Activated naive CD4-positive, alpha-beta T cell treated with anti-CD3 and anti-CD28 coated beads, Interleukin-2, amount 50 U/mL, for 72 hours (primary cell): ENCODE results near the gene KRT37. TPM values are rescaled to one million over a fixed set of nuclear protein-coding genes. Genes with fewer than 3 reads are reported as not detected.

Source experiments
- ATAC-seq, 2 donors: fragments of 150-1000 bp; cut with Tn5 transposase; 2 replicates each; pipeline ENCODE4 v1.10.0; 2021; ENCODE audit warnings: mild to moderate bottlenecking in 2 of 2, moderate library complexity in 2 of 2
- DNase-seq, 2 donors: peaks; one replicate each; pipeline ENCODE4 v3.0.0; 2021 to 2022; ENCODE audit warnings: low spot score in 2 of 2
- H3K27ac Mint-ChIP-seq, 2 donors: one replicate each; pipeline ENCODE4 v1.8.0; 2022; ENCODE audit warnings: mild to moderate bottlenecking in 2 of 2, mixed read lengths in 2 of 2
- H3K36me3 Mint-ChIP-seq, 2 donors: one replicate each; pipeline ENCODE4 v1.8.0; 2022; ENCODE audit warnings: mixed read lengths in 2 of 2
- H3K9me3 Mint-ChIP-seq, 2 donors: one replicate each; pipeline ENCODE4 v1.8.0; 2022; ENCODE audit warnings: mixed read lengths in 2 of 2
- total RNA-seq, 2 donors: library from RNA; stranded (reverse); gene quantifications; one replicate each; pipeline ENCODE4 v1.2.3, GENCODE V29; 2022

Gene KRT37
- total RNA-seq, 2 donors from 2014 or later, result not detected

GRCh38 chr17:41418116-41418860 is 6.1 kb downstream of the KRT37 start:
- ATAC-seq (no peak), DNase-seq (no peak)
- Mint-ChIP-seq H3K27ac (no peak overlapping the region), H3K36me3 (no peaks in the 10 kb centered on the region), H3K9me3 (no peaks in the 10 kb centered on the region)

- peak overlapping the region in 1 of 2 donors; percentile 27 for H3K27ac Mint-ChIP-seq
- DNase-seq (no peak), ATAC-seq (peak in 1 of 2 donors; percentile 43)
- no peaks in the 10 kb centered on the region for H3K36me3 Mint-ChIP-seq
- H3K9me3 Mint-ChIP-seq, result no peaks in the 10 kb centered on the region
These were observed 6.8 kb downstream of the KRT37 start for GRCh38 chr17:41417576-41418015.

DNA sequence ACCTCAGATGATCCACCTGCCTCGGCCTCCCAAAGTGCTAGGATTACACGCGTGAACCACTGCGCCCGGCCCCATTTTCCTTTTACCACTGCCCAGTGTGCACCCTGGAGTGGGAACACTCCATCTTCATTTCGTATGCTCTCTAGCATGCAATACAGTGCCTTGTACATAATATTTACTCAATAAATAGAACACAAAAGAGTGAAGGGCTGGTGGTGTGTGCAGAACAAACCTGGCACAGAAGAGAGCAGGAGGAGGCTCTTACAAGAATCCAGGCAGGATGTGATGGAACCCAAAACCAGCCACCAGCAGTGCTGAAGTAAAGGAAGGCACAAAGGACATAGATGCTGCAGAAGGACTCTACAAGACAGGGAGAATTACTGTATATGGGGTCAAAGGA is 7.3 kb downstream of the KRT37 start:
- peak overlapping the region in 1 of 2 donors; percentile 27 for H3K27ac Mint-ChIP-seq
- H3K36me3 Mint-ChIP-seq, result no peaks in the 10 kb centered on the region
- no peaks in the 10 kb centered on the region for H3K9me3 Mint-ChIP-seq
- DNase-seq (no peak), ATAC-seq (no peak)

DNA sequence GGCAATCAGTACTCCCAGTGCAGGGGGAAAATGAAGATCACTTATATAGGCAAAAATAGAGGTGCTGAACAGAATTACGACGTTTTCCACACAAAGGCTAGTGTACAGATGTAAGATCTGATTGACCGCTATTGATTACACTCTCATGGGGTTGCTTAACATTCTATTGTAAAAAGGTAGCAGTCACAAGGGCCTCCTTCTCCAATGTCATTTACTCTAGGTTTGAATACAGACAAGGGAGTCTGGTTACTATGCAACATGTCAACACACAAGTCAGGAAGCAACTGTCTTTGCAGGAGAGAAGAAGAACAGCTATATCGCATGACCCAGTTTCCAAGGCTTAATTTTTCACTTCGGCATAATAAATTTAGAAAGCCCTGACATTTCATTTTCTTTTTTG is 7.9 kb downstream of the KRT37 start:
- no peak for DNase-seq
- Mint-ChIP-seq H3K27ac (no peak overlapping the region), H3K9me3 (no peaks in the 10 kb centered on the region), H3K36me3 (no peaks in the 10 kb centered on the region)
- no peak for ATAC-seq

DNA sequence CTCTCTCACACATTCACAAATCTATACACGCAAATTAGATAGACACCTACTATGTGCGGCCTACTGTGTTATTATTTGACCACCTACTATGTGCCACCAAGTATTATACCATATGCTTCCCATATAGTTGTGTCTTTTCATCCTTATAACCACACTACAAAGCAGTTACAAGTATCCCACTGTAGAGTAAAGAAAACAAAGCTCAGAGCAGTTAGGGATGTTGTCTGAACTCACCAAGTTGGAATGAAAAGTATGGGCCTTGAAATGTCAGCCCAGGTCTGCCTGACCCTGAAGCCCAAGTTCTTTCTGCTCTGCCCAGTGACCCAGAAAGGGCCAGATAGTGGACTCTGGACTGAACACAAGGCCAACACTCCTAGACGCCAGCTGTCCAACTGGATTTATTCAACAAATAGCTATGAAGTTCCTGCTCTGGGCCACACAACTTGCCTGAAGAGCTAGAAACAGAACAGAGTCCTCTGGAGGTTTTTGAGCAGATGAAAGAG is 8.5 kb downstream of the KRT37 start:
- DNase-seq (no peak), ATAC-seq (no peak)
- no peak overlapping the region for H3K27ac Mint-ChIP-seq
- H3K9me3 Mint-ChIP-seq, result no peaks in the 10 kb centered on the region
- H3K36me3 Mint-ChIP-seq, result no peaks in the 10 kb centered on the region

DNA sequence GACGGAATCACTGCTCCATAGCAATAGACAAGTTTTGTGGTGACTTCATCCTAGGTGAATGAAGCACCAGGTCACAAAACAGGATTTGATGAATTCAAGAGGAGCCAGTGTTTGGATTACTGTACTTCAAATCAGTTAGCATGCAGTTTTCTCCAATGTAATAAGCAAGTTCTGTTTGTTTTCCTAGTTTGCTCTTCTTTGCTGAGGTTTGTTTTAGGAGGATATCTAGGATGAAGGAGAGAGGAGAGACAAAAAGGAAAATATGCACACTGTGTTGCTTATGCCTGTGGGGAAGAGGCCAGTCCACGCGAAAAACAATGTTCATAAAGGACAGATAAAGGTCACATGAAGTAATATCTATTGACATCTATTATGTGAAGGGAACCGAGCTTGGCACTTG is 9.0 kb downstream of the KRT37 start:
- no peaks in the 10 kb centered on the region for H3K36me3 Mint-ChIP-seq
- no peak overlapping the region for H3K27ac Mint-ChIP-seq
- no peak for ATAC-seq
- no peak for DNase-seq
- no peaks in the 10 kb centered on the region for H3K9me3 Mint-ChIP-seq

DNA sequence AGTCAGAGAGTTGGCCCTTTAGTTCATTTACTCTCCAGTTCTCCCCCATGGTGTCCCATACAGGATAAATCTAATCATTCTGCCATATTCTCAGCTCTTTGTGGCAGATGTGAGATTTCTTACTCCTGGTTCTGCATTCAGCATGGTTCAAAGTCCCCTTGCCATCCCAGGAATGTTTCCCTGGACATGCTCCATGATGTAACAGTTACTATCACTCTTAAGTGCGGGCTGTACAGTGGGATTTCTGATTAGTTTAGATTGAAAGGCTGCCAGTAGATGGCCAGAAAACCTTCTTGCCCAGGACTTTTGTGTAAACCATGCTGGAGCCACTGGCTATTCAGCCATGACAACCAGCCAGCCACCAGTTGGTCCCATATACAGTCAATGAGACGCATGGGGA is 10.4 kb downstream of the KRT37 start:
- DNase-seq (no peak), ATAC-seq (no peak)
- Mint-ChIP-seq H3K27ac (no peak overlapping the region), H3K36me3 (no peaks in the 10 kb centered on the region), H3K9me3 (no peaks in the 10 kb centered on the region)

DNA sequence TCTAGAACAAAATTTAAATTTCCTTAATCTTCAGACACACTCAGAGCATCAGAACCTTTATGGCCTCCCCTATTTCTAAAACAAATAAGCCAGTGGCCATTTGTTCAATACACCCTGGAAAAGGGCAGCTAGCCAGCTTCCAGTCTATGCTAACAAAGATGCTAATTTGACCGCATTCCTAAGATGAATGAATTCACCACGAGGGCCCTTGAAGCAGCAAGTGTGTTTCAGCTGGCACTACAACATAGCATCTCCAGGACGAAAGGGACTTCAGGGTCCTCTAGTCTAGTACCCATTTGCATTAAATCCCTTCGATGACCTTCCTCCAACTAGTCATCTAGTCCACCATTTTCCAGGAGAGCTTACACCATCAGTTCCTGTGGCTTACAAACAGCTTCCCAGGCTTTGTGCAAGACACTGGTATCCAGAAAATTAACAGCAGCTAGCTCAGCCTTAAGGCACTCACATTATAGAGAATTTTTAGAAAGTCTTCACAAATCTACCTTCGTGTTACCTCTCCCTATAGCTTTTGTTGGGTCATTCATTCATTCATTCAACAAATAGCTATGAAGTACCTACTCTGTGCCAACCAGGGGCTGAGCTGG is 10.9 kb downstream of the KRT37 start:
- no peak for DNase-seq
- Mint-ChIP-seq H3K27ac (no peak overlapping the region), H3K9me3 (no peaks in the 10 kb centered on the region), H3K36me3 (no peaks in the 10 kb centered on the region)
- ATAC-seq, result no peak

- H3K27ac Mint-ChIP-seq, result no peak overlapping the region
- DNase-seq (no peak), ATAC-seq (no peak)
- no peaks in the 10 kb centered on the region for H3K9me3 Mint-ChIP-seq
- H3K36me3 Mint-ChIP-seq, result no peaks in the 10 kb centered on the region
These were observed 13.1 kb downstream of the KRT37 start for GRCh38 chr17:41411072-41411840.

GRCh38 chr17:41407226-41407625 is 17.2 kb downstream of the KRT37 start:
- Mint-ChIP-seq H3K36me3 (peaks cover 0 to 9% of the 10 kb centered on the region in 2 donors), H3K9me3 (peaks cover 0 to 4% of the 10 kb centered on the region in 2 donors), H3K27ac (no peak overlapping the region)
- DNase-seq (no peak), ATAC-seq (no peak)

DNA sequence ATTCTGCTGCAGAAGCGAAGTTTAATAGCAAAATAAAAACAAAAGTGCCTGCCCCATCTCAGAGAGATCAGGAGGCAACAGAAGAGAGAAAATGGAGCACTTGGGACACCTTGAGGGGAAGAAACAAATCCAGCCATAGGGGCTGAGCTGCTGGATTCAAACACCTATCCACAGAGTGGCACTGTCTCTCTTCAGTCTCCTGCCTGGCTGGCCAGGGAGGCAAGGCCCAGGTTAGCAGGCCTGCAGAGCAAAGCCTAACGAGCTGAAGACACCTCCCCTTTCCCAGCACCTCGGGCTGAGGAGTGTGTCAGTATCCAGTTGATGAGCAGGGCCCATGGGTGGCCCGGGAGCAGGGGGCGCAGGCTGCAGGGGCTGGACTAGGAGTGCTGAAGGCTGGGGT is 18.2 kb downstream of the KRT37 start:
- Mint-ChIP-seq H3K36me3 (peaks cover 0 to 11% of the 10 kb centered on the region in 2 donors), H3K9me3 (peaks cover 0 to 5% of the 10 kb centered on the region in 2 donors), H3K27ac (no peak overlapping the region)
- DNase-seq (no peak), ATAC-seq (no peak)

DNA sequence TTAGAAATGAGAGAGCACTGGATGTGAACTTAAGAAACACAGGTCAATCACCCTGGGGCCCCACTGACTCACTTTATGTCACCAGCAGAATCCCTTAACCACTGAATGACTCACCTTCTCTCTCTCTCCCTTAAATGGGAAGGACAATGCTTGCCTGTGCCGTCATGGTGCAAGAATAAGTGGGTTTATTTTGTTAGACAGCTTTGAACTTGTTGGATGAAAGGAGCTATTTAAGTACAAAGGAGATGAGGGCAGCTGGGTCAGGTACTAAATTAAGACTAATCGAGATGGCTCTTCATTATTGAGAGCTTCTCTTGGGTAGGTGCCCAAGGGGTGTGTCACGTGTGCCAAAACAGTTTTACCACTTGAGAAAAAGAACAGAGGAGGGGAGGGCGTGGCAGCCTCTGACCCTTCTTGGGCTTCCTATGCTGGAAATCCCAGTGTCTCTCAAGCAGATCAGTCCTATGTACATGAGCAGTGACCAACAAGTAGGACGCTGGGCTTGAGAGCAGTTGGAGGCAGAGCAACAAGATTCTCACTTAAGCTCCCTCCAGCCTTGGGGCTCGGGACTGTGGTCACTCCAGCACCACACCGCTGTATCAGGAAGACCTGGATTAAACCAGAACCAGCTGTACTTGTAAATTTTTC is 20.2 kb downstream of the KRT37 start:
- peak; percentile 90 to 92 for ATAC-seq
- DNase-seq, result peak in 1 of 2 donors; percentile 47
- Mint-ChIP-seq H3K27ac (peak overlapping the region; percentile 75 to 89), H3K36me3 (peaks cover 0 to 11% of the 10 kb centered on the region in 2 donors), H3K9me3 (peaks cover 0 to 5% of the 10 kb centered on the region in 2 donors)

- peaks cover 0 to 11% of the 10 kb centered on the region in 2 donors for H3K36me3 Mint-ChIP-seq
- DNase-seq (peak in 1 of 2 donors; percentile 15), ATAC-seq (peak in 1 of 2 donors; percentile 58)
- H3K27ac Mint-ChIP-seq, result peak overlapping the region; percentile 63 to 75
- H3K9me3 Mint-ChIP-seq, result peaks cover 0 to 5% of the 10 kb centered on the region in 2 donors
These were observed 20.9 kb downstream of the KRT37 start for GRCh38 chr17:41403404-41404023.

GRCh38 chr17:41402161-41402560 is 22.2 kb downstream of the KRT37 start:
- H3K27ac Mint-ChIP-seq, result peak overlapping the region; percentile 75 to 89
- DNase-seq (no peak), ATAC-seq (no peak)
- peaks cover 0 to 11% of the 10 kb centered on the region in 2 donors for H3K36me3 Mint-ChIP-seq
- peaks cover 0 to 5% of the 10 kb centered on the region in 2 donors for H3K9me3 Mint-ChIP-seq

DNA sequence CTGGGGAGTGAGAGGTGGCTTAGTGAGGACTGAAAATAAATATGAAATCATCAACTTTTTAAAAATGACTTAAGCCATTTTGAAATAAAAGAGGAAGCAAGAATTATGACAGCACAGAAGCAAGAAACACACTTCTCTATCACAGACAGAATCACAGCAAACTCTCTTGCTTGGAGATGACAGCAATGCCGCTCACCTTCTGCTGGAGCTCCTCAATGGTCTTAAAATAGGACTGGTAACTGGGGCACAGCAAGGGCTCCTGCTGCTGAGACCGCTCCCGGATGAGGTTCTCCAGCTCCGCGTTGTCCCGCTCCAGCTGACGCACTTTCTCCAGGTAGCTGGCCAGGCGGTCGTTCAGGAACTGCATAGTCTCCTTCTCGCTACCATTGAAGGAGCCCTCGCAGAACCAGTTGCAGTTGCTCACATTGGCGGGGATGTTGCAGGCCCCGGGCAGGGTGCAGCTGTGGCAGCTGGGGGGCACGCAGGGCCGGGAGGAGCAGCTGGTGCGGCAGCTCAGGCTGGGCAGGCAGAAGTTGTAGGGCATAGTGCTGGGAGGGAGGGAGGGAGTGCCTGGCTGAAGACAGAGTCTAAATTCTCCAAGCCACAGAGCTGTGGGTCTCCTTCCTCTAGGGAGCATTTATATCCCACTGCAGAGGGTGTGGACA is 27.3 kb downstream of the KRT37 start, which contains the start of gene KRT31:
Gene KRT31 (minus strand): TSS at position 613 of the 665 bp plus-strand sequence. CDS start 69 bp downstream, at position 544.
- H3K36me3 Mint-ChIP-seq, result peaks cover 0 to under 1% of the 10 kb centered on the region in 2 donors
- DNase-seq, result no peak
- no peak for ATAC-seq
- H3K9me3 Mint-ChIP-seq, result no peaks in the 10 kb centered on the region
- H3K27ac Mint-ChIP-seq, result no peak within 1 kb of the TSS

GRCh38 chr17:41396340-41396739 is 28.0 kb downstream of the KRT37 start:
- H3K36me3 Mint-ChIP-seq, result no peaks in the 10 kb centered on the region

More at GRCh38 chr17:41396340-41396739, 28.0 kb downstream of the KRT37 start:
- no peaks in the 10 kb centered on the region for H3K9me3 Mint-ChIP-seq
- H3K27ac Mint-ChIP-seq, result no peak overlapping the region
- DNase-seq, result no peak
- no peak for ATAC-seq
